SH-SY5Y (cell line): ENCODE data around the gene C7orf57.

Experiments
- GATA2 ChIP-seq: IDR thresholded peaks from 2 replicates; pipeline ENCODE4 v1.6.1; 2011; ENCODE audit warnings: mild to moderate bottlenecking, low read depth, low read length
- GATA3 ChIP-seq: IDR thresholded peaks from 2 replicates; pipeline ENCODE4 v1.6.1; 2011; ENCODE audit warnings: low read depth, mild to moderate bottlenecking, low read length, moderate library complexity

- no peak for TF ChIP-seq GATA3
- TF ChIP-seq GATA2, result no peak
These were observed 18.7 kb upstream of the C7orf57 start for GRCh38 chr7:48016641-48017040.
